ENCODE results near the gene SRP72.
A peak's percentile ranks its signal among the peaks of the same experiment; 100 is the strongest.

Gene SRP72

DNA sequence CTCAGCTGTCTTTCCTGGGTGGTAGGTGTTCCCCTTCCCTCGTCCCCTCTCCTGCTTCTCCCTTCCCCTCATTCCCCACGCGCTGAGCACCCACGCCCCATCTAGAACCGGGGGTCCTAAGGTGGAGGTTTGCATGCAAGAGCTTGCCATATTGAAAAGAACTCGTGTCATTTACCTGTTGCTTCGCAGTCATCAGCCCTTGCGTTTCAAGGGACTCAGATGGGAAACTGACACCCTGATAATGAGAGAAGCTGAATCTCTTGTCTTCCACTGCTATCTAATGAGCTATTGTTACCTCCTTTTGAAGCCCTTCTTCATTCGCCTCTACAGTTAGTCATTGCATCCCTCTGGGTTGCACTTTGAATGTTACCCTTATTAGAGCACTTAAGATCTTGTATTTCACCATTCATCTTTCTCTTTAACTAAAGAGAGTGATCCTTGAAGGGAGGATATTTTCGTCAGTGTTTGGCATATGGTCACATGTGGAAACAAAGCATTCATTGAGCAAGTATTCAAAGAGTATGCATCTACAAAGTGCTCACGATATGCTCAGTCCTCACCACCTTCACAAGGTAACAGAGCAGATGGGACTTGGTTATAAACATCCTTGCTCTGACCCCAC, 63.8 kb downstream of the SRP72 start:
- TF ChIP-seq, protein P1, sequence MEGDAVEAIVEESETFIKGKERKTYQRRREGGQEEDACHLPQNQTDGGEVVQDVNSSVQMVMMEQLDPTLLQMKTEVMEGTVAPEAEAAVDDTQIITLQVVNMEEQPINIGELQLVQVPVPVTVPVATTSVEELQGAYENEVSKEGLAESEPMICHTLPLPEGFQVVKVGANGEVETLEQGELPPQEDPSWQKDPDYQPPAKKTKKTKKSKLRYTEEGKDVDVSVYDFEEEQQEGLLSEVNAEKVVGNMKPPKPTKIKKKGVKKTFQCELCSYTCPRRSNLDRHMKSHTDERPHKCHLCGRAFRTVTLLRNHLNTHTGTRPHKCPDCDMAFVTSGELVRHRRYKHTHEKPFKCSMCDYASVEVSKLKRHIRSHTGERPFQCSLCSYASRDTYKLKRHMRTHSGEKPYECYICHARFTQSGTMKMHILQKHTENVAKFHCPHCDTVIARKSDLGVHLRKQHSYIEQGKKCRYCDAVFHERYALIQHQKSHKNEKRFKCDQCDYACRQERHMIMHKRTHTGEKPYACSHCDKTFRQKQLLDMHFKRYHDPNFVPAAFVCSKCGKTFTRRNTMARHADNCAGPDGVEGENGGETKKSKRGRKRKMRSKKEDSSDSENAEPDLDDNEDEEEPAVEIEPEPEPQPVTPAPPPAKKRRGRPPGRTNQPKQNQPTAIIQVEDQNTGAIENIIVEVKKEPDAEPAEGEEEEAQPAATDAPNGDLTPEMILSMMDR (IDR thresholded peaks at IDR 0.05; ENCODE audit: insufficient read depth, low read length, missing control alignments): no peak
- DNase-seq (ENCODE audit: low read depth, low spot score): no peak
- POLR2A ChIA-PET: interaction anchor here (0.5 kb wide), 1 partner anchor 344 kb away, joined by 3 read pairs; no protein-coding TSS in a partner anchor
- peak overlapping the region; percentile 62 for H3K4me3 ChIP-seq (ENCODE audit: low read depth, low read length)
- CTCF ChIA-PET: interaction anchor here (1.0 to 5.4 kb wide), 2 partner anchors 13 kb away, joined by 3 to 44 read pairs; no protein-coding TSS in a partner anchor

DNA sequence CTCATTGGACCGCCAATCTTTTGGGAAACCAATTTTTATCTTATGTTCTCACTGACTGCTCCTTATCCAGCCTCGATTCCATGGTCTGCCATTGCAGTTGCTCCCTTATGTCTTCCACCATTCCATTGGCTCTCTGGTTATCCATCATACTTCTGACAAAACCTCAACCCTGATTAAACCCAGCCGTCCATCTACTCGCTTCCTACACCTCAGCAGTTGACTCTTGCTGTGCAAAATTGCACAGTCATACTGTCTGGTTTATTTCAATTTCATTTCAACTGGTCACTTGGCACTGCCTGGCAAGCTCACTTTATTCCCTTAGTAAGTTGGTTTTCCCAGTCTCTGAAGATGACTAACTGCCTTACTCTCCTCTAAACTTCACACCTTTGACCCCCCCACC, 64.4 kb downstream of the SRP72 start:
- CTCF ChIA-PET: interaction anchor here (5.4 kb wide), 1 partner anchor 12 kb away, joined by 44 read pairs; no protein-coding TSS in a partner anchor
- no peak for DNase-seq (ENCODE audit: low read depth, low spot score)
- POLR2A ChIA-PET: no interaction called here
- H3K4me3 ChIP-seq (ENCODE audit: low read depth, low read length): no peak overlapping the region
- TF ChIP-seq, protein P1 (IDR thresholded peaks at IDR 0.05; ENCODE audit: insufficient read depth, low read length, missing control alignments): no peak

DNA sequence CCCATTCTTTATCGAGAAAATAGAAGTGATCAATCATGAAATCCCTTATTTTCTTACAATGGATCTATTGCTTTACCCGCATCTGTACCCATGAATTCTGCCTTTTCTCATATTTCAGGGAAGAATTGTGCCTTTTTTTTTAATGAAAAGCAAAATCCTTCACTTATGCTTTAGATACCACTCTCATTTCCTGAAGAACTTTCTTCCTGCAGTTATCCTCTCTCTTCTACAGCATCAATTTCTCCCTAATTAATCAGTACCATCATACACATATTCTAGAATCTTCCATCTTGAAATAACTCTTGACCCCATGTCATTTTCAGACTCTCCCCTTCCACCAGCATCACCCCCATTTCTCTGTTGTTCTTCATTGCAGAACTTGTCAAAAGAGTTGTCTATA, 64.8 kb downstream of the SRP72 start:
- TF ChIP-seq, protein P1 (IDR thresholded peaks at IDR 0.05; ENCODE audit: insufficient read depth, low read length, missing control alignments): no peak
- no peak for DNase-seq (ENCODE audit: low read depth, low spot score)
- CTCF ChIA-PET: interaction anchor here (4.0 to 5.4 kb wide), 2 partner anchors 12 kb away, joined by 20 to 44 read pairs; no protein-coding TSS in a partner anchor
- POLR2A ChIA-PET: no interaction called here
- H3K4me3 ChIP-seq (ENCODE audit: low read depth, low read length): no peak overlapping the region

DNA sequence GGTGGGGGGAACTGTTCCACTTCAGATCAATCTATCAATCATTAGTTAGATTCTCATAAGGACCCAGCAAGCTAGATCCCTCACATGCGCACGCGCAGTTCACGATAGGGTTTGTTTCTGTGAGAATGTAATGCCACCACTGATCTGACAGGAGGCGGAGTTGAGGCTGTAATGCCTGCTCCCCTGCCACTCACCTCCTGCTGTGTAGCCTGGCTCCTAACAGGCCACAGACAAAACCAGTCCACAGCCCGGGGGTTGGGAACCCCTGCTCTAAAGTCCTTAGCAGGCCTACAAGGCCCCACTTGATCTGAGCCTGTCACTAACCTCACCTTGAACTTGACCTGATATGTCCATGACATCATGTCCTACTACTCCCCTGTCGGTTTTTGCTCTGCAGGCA, 68.5 kb downstream of the SRP72 start:
- TF ChIP-seq, protein P1 (IDR thresholded peaks at IDR 0.05; ENCODE audit: insufficient read depth, low read length, missing control alignments): no peak
- CTCF ChIA-PET: interaction anchor here (4.0 kb wide), 1 partner anchor 8 kb away, joined by 20 read pairs; no protein-coding TSS in a partner anchor
- H3K4me3 ChIP-seq (ENCODE audit: low read depth, low read length): no peak overlapping the region
- DNase-seq (ENCODE audit: low read depth, low spot score): no peak
- POLR2A ChIA-PET: no interaction called here

DNA sequence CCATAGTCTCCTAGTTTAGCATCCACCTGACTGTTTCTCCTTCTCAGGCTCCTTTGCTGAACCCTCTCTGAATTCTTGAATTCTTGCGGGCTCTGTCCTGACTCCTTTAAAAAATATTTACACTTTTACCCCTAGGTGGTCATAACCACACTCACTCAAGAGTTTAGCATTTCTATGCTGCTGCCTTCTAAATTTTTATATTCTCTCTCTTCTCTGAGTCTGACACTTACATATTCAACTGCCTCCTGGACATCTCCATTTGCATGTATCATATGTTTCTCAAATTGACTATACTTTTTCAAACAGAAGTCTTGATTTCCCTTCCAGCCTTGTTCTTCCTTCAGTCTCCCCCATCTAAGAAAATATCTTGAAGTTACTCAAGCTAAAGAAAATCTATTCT, 69.7 kb downstream of the SRP72 start:
- ChIA-PET CTCF (interaction anchor here (0.8 kb wide), 1 partner anchor 299 kb away, joined by 3 read pairs; no protein-coding TSS in a partner anchor), POLR2A (no interaction called here)
- no peak for DNase-seq (ENCODE audit: low read depth, low spot score)
- H3K4me3 ChIP-seq (ENCODE audit: low read depth, low read length): no peak overlapping the region
- TF ChIP-seq, protein P1 (IDR thresholded peaks at IDR 0.05; ENCODE audit: insufficient read depth, low read length, missing control alignments): no peak

DNA sequence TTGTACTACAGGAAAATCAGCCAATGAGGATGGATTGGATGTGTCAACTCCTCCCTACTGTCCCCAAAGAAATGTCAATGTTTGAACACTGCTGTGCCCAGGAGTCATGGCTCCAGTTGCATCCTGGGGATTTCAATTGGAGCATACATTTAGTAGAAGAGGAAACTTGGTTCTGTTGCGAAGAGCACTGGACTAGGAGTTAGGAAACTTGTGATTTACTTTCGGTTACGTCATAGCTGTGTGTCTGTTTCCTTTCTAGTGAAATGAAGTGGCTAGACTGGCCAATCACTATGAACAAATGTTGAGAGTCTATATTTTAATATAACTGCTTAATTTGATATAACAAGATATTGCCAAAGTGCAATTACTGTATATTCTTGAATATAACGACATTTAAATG, 73.4 kb downstream of the SRP72 start:
- no peak overlapping the region for H3K4me3 ChIP-seq (ENCODE audit: low read depth, low read length)
- no peak for DNase-seq (ENCODE audit: low read depth, low spot score)
- TF ChIP-seq, protein P1 (IDR thresholded peaks at IDR 0.05; ENCODE audit: insufficient read depth, low read length, missing control alignments): no peak
- ChIA-PET CTCF (interaction anchor here (0.6 kb wide), 1 partner anchor 11 kb away, joined by 3 read pairs; no protein-coding TSS in a partner anchor), POLR2A (no interaction called here)

All from AG04449 (cell line).